Mesodermal cell (in vitro differentiated cells): ENCODE results near the gene SPINK8.

ENCODE experiments used
- H3K27ac ChIP-seq: 2 replicates; pipeline ENCODE4 v1.7.0; 2013; ENCODE audit warnings: mild to moderate bottlenecking, low read depth, low read length, moderate library complexity; ENCODE audit not compliant: severe bottlenecking
- H3K36me3 ChIP-seq: 2 replicates; pipeline ENCODE4 v1.7.1; 2013; ENCODE audit warnings: mild to moderate bottlenecking, low read length, moderate library complexity; ENCODE audit not compliant: control insufficient read depth, insufficient read depth
- H3K4me1 ChIP-seq: one replicate; pipeline ENCODE4 v1.7.1; 2013; ENCODE audit warnings: mild to moderate bottlenecking, low read length; ENCODE audit not compliant: insufficient read depth, control insufficient read depth, poor library complexity, severe bottlenecking
- H3K4me3 ChIP-seq: 2 replicates; pipeline ENCODE4 v1.7.0; 2013; ENCODE audit warnings: low read length, control low read depth, mild to moderate bottlenecking; ENCODE audit not compliant: insufficient read depth, poor library complexity, severe bottlenecking; ENCODE audit errors: extremely low read depth
- H3K9me3 ChIP-seq: 2 replicates; pipeline ENCODE4 v1.7.1; 2013; ENCODE audit warnings: mild to moderate bottlenecking, low read length, moderate library complexity; ENCODE audit not compliant: control insufficient read depth
- WGBS, 2 experiments: methylation state at CpG; one replicate each; pipeline ENCODE4 v1.1.5; 2013; ENCODE audit warnings: missing lambda C conversion rate in 2 of 2; ENCODE audit not compliant: insufficient coverage in 2 of 2; 5-methylcytosine and 5-hydroxymethylcytosine counted together

SPINK8 gene

DNA sequence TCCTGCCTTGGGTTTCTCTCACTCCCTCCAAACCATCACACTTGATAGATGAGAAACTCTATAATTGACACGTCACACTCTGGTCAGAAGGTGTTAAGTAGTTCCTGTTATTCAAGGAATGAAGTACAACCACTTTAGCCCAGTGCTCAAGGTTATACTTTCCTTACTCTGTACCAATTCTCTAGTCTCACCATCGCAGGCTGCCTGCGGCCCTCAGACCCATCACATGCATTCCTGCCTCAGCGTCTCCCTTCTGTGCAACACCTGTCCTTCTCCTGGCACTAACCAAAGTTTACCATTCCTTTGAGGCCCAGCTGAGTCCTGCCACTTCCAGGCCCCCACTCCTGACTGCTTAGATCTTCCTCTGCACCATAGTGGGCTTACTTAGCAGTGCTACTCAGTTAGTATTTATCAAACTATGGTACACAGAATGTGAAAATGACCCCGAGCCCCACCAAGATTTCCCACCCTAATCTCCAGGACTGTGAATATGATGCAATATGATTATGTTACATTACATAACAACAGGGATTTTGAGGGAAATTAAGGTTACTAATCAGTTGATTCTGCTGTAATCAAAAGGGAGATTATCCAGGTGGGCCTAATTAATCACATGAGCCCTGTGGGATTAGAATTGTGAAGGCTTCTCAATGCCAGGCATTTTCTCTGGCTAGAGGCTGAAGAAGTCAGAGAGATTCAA lies 36.2 kb downstream of the SPINK8 start:
- Histone ChIP-seq H3K4me1 (no peaks in the 10 kb centered on the region), H3K36me3 (peaks cover 58% of the 10 kb centered on the region)
- WGBS, 2 experiments, result 90 to 100% methylated on average over 3 to 4 of the region's 5 CpGs

DNA sequence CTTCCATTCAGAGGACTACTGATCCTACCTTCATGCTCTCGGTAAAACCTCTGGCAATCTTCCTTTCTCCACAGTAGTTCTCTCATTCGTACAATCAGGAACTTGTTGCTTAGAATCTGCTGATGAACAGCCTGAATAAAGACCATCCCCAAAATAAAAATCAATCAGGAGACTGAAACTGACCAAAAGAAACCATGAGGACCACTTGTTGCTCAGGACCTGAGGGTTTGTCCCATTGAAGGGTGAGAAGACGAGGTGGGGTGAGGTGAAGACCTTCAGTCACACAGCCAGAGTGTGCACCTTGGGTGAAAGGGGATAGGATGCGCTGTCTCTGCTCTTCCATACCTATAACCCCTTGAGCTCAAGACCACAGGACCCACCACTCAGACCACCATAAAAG lies 36.8 kb downstream of the SPINK8 start:
- H3K36me3 ChIP-seq, result peaks cover 62% of the 10 kb centered on the region

More for the DNA sequence above, 36.2 kb downstream of the SPINK8 start:
- Histone ChIP-seq H3K27ac (no peak overlapping the region), H3K9me3 (no peaks in the 10 kb centered on the region), H3K4me3 (no peak overlapping the region)

DNA sequence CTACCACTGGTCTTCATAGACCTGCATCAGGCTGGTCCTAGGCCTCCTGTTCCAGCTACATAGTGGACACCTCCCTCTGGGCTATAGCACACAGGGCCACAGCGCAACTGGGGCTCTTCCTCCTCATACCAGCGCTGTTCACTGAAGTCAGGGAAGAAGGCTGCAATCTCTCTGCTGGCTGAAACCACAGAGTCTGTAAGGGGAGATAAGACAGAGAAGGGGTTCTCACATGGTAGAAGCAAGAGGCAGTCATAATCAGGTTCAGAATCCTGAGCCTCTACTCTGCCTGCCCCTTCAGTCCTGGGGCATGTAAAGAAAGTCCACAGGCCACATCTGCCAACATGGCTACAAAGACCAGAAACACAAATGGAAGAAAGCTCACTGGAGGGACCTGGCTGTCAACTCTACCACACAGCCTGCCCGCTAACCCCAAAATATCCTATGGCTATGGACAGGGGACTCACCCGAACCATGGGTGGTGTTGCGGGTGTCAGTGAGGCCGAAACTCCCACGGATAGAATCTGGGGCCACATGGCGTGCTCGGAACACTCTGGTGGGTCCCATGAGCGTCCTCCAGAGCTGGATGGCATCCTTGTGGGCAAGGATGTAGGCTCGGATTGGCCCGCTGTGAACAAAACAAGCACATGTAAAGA lies 38.7 kb downstream of the SPINK8 start:
- 96 to 98% methylated on average over 11 to 12 of the region's 12 CpGs for WGBS, 2 experiments
- Histone ChIP-seq H3K4me1 (no peaks in the 10 kb centered on the region), H3K27ac (no peak overlapping the region), H3K9me3 (peaks cover 1% of the 10 kb centered on the region), H3K4me3 (no peak overlapping the region), H3K36me3 (peaks cover 63% of the 10 kb centered on the region)

More for the DNA sequence above, 36.8 kb downstream of the SPINK8 start:
- Histone ChIP-seq H3K9me3 (no peaks in the 10 kb centered on the region), H3K27ac (no peak overlapping the region), H3K4me3 (no peak overlapping the region), H3K4me1 (no peaks in the 10 kb centered on the region)
- whole genome bisulfite sequencing, 2 experiments, result 92 to 100% methylated on average over 2 to 3 of the region's 4 CpGs

DNA sequence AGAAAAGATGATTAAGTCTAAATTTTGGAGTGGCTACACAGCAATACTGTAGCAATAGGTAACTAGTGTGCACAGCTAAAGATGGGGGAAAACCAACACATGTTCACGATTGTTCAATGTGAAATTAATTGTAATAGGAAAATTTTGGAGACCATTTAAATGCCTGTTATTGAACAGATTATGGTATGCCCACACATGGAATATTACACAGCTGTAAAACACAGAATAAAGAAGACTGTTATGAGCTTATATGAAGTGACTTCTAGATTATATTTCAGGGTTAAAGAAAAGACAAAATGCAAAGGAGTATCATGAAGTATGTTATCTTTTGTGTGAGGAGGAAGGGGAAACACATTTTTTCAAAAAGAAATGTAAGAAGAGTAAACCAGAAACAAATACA lies 43.8 kb downstream of the SPINK8 start:
- Histone ChIP-seq H3K9me3 (peaks cover 6% of the 10 kb centered on the region), H3K36me3 (peaks cover 31% of the 10 kb centered on the region), H3K4me3 (no peak overlapping the region), H3K27ac (no peak overlapping the region), H3K4me1 (no peaks in the 10 kb centered on the region)
- WGBS, 2 experiments, result 100% methylated on average over 1 of the region's 1 CpG; no CpG with 5 or more reads in 1 of the 2 experiments

DNA sequence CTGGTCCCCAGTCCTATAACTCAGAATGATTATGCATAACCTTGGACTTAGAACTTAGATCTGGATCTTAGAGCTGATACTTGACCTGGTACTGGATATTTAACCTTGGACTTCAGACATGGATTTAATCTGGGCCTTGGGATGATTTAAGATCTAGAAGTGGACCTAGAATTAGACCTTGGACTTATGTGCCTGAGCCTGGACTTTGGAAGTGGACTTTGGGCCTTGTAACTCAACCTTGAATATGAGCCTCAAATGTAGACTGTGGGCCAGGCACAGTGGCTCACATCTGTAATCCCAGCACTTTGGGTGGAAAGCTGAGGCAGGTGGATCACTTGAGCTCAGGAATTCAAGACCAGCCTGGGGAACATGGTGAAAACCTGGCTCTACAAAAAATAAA lies 46.4 kb downstream of the SPINK8 start:
- peaks cover 6% of the 10 kb centered on the region for H3K9me3 ChIP-seq
- H3K36me3 ChIP-seq, result peaks cover 10% of the 10 kb centered on the region
- H3K4me1 ChIP-seq, result no peaks in the 10 kb centered on the region
- no peak overlapping the region for H3K27ac ChIP-seq
- H3K4me3 ChIP-seq, result no peak overlapping the region

DNA sequence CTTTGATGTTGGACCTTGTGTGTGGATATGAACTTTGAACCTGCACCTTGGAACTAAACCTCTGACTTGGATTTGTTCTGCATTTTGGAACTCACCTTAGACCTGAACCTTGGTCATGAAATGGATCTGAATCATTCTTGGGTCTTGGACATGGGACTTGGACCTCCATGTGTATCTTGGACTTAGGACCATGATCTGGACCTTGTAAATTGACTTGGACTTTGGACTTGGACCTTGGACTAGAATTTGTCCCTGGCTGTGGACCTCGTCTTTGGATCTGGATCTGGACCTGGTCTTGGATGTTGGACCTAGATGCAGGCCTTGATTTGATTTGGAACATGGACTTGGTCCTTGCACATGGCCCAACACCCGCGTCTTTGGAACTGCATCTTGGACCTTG lies 47.2 kb downstream of the SPINK8 start:
- 83 to 100% methylated on average over 1 of the region's 3 CpGs for WGBS, 2 experiments
- no peaks in the 10 kb centered on the region for H3K4me1 ChIP-seq
- H3K36me3 ChIP-seq, result peaks cover 9% of the 10 kb centered on the region
- no peak overlapping the region for H3K27ac ChIP-seq
- H3K4me3 ChIP-seq, result no peak overlapping the region
- peaks cover 6% of the 10 kb centered on the region for H3K9me3 ChIP-seq

DNA sequence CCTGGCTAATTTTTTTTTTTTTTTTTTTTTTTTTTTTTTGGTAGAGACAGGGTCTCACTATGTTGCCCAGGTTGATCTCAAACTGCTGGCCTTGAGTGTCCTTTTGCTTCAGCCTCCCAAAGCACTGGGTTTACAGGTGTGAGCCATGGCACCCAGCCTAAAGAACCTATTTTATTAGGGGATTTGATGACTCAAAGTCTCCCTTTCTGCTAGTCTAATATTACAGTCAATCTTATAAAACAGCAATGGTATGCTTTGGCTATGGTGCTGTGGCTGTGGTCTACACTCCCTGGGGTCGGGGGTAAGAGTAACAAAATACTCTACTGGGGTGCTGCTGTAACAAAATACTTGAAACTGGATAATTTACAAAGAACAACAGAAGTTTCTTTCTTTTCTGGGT lies 47.8 kb downstream of the SPINK8 start:
- Histone ChIP-seq H3K36me3 (peaks cover 9% of the 10 kb centered on the region), H3K9me3 (peaks cover 6% of the 10 kb centered on the region), H3K27ac (no peak overlapping the region), H3K4me1 (no peaks in the 10 kb centered on the region), H3K4me3 (no peak overlapping the region)
- no CpG with 5 or more reads among the region's 1 CpG for WGBS, 2 experiments

DNA sequence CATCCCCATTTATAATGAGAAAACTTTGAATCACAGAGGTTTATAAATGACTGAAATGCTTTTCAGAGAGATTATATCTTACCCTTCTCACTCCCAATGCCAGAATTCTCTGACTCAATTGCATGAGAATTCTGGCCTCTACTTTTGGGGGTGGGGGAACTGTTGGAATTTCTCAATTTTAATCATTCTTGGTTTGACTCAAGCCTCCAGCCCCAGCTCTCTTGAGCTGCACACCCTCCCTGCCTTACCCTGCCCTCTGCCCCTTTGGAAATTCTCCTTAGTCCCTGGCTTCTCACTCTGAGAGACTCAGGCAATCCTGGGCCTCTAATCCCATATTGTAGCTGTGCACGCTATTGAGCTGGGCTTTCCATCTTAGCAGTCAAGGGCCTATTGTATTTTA lies 48.3 kb downstream of the SPINK8 start:
- peaks cover 9% of the 10 kb centered on the region for H3K36me3 ChIP-seq
- peaks cover 6% of the 10 kb centered on the region for H3K9me3 ChIP-seq
- H3K27ac ChIP-seq, result no peak overlapping the region
- no CpG with 5 or more reads among the region's 1 CpG for WGBS, 2 experiments
- H3K4me3 ChIP-seq, result no peak overlapping the region
- no peaks in the 10 kb centered on the region for H3K4me1 ChIP-seq

DNA sequence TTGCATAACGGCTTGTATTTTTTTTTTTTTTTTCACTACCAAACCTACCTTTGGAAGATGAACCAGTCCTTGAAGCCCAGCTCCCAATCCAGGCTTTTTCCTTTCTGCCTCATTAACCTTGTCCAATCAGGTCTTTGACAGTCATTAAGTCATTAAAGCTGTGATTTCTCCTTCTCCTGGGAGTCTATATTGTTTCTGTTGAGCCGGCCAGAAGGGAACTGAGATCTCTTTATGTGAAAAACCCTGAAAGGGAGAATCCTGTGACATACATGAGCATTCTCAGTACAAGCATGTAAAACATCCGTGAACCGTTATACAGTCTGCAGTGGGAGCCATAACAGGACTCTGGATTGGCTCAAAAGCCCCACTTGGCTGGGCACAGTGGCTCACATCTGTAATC lies 52.6 kb downstream of the SPINK8 start:
- H3K9me3 ChIP-seq, result peaks cover 2% of the 10 kb centered on the region
- WGBS, 2 experiments, result 89 to 96% methylated on average over 2 to 3 of the region's 4 CpGs
- no peaks in the 10 kb centered on the region for H3K36me3 ChIP-seq
- no peak overlapping the region for H3K4me3 ChIP-seq
- no peak overlapping the region for H3K27ac ChIP-seq
- peaks cover 3% of the 10 kb centered on the region for H3K4me1 ChIP-seq

DNA sequence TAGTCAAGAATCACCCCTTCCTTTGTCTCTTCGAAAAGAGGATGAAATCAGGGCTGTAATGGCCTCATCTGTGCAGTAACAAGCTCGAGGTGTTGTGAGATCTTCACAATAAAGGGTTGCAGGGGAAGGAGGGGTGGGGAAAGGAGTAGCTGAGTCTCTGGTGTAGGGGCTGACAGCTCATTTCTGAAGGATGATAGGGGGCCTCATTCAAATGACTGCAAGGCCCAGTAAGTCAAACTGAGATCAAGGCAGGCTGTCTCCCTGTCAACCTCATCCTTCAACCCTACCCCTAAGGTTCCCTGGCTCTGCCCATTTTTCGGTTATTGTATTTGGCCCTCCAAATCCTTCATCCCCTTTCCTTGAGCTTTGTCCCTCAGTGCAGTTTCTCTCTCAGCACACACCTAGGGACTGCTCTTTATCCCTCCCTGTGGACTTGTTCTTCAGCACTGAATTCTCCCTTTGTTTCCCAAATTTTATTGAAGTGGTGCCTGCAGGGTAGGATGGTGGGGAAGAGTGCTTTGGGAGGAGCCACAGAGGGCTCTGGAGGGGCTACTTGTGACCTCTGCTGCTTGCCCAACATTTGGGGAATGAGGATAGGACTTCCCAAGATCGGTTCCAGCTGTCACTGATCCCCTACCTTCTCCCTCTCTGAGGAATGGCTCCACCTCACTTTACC lies 54.4 kb downstream of the SPINK8 start:
- Histone ChIP-seq H3K4me3 (no peak overlapping the region), H3K36me3 (no peaks in the 10 kb centered on the region), H3K9me3 (peaks cover 2% of the 10 kb centered on the region), H3K27ac (no peak overlapping the region), H3K4me1 (peaks cover 6% of the 10 kb centered on the region)
- WGBS, 2 experiments, result 59 to 74% methylated on average over 4 of the region's 4 CpGs
